ENCODE measurements around the gene NXNL1.
A peak's percentile ranks its signal among the peaks of the same experiment; 100 is the strongest.

Gene NXNL1

DNA sequence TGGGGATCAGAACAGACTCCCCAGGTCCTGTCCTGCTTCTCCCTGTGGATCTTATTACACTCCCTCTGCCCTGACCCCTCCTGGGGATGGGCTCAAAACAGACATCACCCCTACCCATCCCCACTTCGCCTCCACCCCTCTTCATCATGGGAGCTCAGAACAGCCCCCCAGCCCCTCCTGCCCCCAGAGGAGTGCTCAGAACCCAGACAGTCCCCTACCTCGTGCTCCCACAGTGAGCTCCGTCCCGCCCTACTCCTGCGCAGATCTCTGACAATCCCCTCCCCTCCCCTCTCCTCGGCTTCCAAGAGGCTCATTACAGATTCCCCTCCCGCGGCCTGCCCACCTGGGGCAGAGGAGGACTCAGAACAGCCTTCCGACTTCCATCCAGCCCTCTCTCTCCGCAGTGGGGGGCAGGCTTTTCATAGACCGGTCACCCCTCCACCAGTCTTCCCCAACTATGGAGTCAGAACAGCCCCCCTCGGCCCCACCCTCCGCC, 6.1 kb downstream of the NXNL1 start:
- DNase-seq = no peak

- DNase-seq = no peak
These were observed 8.9 kb downstream of the NXNL1 start for GRCh38 chr19:17451820-17452219.

DNA sequence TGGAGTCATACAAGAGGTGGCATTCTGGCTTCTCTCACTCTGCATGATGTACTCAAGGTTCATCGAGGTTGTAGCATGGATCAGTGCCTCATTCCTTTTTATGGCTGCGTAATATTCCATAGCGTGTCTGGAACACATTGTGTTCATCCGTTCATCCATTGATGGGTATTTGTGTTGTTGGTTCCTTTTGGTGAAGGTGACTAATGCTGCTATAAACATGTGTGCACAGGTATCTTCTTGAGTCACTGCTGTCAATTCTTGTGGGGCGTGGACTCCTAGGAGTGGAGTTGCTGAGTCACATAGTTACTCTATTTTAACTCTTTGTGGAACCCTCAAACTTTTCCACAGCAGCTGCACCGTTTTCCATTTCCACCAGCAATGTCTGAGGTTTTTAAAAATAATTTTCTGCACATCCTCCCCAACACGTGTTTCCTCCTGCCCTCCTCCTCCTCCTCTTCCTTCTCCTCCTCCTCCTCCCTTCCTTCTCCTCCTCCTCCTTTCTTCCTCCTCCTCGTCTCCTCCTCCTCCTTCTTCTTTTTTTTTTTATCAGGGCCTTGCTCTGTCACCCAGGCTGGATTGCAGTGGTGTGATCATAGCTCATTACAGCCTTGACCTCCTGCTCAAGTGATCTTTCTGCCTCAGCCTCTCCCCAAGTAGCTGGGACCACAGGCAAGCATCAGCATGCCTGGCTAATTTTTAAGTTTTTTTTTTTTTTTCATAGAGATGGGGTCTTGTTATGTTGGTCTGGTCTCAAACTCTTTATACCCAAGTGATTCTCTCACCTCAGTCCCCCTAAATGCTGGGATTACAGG, 10.3 kb downstream of the NXNL1 start:
- DNase-seq = no peak

DNA sequence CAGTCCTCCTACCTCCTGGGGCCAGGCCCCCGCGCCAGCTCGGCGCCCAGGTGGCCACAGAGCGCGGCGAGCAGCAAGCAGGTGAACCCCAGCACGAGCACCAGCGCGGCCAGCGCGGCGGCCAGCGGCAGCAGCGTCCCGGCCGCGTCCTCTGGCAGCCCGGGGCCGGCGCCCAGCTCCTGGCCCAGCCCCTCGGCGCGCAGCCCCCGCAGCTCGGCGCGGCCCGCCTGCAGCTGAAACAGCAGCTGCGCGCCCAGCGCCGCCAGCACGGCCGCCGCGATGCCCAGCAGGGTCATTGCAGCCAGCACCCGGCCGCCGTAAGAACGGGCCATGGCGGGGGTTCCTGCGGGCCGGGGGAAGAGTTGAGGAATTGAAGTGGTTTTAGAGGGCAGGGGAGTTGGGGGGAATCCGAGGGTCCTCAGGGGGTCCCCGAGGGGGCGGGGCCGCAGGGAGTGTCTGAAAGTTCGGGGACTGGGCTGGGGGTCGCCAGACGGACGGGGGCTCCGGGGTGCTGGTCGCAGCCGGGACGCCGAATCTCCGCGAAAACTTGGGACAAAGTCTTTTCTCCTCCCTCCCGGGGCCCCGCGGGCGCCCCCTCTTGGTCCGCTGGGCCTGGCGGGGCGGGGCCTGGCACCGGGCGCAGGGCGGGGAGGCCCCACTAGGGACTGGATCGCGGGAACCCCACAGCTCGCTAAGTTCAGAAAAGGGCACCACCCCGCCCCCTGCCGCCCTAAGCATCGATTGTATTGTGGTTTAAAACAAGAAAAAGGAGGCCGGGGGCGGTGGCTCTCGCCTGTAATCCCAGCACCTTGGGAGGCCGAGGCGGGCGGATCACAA, 12.4 kb downstream of the NXNL1 start, which contains the start of gene TMEM221:
TSS of gene TMEM221 (minus strand) at position 538 of the 837 bp plus-strand sequence. CDS start at position 332, 206 bp downstream.
- no peak for DNase-seq

DNA sequence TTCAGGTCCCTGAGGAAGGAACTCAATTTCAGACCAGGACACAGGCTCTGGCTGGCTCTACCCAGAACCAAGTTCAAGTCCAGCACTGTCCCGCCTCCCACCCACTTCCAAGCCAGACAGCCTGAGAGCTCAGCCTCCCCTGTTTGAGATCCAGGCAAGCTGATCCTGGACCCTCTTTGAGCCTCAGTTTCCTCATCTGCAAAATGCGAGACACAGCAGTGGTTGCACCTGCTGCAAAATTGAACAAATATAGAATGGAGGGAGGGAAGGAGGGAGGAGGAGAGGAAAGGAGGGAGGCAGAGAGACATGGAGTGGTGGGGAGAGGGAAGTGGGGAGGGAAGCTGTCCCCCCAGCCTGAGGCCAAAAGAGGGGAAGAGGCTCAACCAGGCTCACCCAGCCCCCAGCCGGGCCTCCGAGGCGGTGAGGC, 13.0 kb downstream of the NXNL1 start:
- DNase-seq = no peak

- no peak for DNase-seq
These were observed 15.1 kb downstream of the NXNL1 start for GRCh38 chr19:17445526-17446165.

- DNase-seq = peak; percentile 5
These were observed 19.3 kb downstream of the NXNL1 start for GRCh38 chr19:17441241-17442021.

- no peak for DNase-seq
These were observed 23.9 kb downstream of the NXNL1 start for GRCh38 chr19:17436874-17437267.

DNA sequence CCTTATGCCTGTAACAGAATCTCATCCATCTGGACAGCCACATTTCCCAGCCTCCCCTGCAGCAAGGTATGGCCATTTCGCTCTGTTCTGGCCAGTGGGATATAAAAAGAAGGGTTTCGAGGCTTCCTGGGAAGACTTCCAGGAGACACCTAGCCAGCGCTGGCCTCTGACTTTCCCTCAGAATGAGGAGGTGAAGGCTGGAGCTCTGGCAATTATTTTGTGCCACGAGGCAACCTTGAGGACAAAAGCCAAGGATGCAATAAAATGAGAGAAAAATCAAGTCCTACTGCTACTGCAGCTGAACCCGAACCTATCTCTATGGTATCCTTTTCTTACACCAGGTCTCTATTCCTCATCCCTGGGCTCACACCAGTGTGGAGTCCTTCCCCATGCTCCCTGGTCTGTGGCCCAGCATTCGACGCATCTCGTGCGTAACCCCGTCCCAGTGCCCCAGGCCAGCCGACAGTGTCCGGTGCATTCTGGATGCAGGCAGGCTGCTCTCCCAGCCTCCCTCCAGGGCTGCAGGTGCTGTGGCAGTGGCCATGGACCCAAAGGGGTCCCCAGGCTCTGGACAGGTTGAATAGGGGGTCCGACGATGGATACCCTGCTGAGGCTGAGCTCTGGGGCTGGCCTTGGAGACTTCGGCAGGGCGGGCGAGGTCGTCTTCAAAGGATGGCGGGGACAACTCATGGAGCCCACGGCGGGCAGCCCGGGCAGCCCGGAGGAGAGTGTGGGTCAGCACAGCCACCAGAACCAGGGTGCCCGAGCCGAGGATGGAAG, 24.4 kb downstream of the NXNL1 start:
- no peak for DNase-seq

GRCh38 chr19:17435218-17435617, 25.5 kb downstream of the NXNL1 start:
- DNase-seq = no peak

DNA sequence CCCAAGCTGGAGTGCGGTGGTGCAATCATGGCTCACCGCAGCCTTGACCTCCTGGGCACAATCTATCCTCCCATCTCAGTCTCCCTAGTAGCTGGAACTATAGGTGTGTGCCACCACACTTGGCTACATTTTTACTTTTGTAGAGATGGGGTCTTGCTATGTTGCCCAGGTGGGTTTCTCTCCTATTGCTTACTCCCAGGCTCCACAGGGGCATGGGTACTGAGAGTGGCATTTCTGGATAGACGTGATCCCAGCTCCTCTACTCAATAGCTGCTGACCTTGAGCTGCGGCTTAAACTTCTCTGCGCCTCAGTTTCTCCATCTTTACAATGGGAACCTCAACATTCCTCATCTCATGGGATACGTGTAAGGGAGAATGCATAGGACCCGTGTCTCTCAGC, 29.3 kb downstream of the NXNL1 start:
- DNase-seq = no peak

GRCh38 chr19:17429641-17430113, 31.0 kb downstream of the NXNL1 start:
- DNase-seq = no peak

DNA sequence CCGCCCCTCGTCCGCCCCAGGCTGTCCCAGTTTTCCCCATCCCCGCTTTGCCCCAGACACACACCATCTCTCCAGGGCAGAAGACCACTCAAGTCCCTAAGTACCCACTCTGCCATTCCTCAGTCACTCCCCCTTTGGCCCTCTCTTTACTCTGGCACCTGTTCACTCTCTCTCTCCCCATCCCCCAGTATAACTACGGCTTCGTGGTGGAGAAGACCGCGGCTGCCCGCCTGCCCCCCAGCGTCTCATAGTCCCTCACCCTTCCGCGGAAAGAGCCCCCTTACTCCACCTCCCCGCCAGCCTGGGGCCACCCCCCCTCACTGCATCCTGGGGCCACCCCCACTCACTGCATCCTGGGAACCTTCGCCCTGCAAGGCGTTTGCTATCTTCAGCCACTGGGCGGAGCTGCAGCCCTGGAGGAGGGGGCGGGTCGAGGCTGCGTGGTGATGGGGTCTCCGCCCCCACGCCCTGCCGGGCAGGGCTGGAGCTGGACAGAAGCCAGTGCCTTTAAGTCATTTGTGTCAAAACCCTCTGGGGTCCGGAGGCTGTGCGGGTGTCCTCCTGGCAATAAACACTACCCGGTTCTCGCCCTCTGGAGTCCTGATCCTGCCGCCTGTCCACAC, 35.9 kb downstream of the NXNL1 start:
- peak; percentile 51 for DNase-seq

- DNase-seq = no peak
These were observed 37.1 kb downstream of the NXNL1 start for GRCh38 chr19:17423429-17424208.

DNA sequence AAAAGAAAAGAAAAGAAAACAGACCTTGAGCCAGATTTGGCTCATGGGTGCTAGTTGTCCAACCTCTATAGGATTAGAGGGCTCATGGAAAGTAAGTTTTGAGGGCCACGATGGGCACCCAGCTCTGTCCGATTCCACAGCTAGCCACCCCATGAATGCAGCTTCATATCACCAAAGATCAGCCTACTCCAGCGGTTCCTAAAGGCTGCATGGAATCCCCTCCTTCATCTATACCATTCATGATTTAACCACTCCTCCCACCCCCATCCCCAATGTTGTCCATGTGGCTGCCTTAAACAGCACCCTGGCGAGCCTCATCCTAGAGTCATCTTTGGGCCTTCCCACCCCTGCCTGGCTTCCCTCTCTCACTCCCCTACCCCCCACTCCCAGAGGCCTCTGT, 38.8 kb downstream of the NXNL1 start:
- DNase-seq = no peak

DNA sequence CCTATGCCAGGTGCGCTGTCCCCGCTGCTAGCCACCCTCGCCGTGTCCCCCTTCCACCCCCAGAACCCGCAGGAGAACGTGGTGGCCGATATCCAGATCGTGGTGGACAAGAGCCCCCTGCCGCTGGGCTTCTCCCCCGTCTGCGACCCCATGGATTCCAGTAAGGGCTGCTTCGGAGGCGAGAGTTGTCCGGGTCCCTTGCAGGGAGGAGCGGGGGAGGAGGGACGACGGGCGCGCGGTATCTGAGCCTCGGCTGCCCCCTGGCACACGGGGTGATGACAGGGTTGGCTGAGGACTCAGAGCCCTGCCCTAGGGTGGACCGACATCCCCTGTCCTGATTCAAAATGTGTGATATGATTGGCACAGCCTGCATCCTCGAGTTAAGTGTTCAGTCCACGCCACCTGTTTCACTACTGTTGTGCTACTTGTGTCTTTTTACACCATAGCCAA, 40.2 kb downstream of the NXNL1 start:
- peak; percentile 22 for DNase-seq

DNA sequence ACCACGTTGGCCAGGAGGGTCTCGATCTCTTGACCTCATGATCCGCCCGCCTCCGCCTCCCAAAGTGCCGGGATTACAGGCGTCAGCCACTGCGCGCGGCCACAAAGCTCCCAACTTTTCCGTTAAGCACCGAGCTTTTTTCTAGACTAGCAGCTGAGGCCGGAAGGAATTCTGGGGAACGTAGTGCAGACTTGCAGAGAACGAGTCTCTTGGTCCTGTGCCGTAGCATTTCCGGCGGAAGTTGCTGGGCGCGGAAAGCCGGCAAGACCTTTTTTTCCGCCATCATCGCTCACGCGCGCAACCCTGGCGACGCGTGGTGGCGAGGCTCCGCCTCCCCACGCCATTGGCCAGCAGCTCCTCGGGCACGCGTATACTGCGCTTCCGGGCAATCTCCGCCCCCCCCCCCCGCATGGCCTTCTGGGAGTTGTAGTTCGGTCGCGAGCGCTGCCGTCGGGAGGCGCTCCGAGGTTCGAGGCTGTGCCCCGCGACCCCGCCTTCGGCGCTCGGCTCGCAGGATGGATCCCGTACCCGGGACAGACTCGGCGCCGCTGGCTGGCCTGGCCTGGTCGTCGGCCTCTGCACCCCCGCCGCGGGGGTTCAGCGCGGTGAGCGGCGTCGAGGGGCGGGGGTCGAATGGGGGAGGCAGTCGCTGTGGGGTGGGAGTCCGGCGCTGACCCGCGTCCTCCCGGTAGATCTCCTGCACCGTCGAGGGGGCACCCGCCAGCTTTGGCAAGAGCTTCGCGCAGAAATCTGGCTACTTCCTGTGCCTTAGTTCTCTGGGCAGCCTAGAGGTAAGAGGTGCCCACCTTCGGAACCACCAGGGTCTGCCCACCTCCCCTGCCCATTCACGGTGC, 40.9 kb downstream of the NXNL1 start, which contains the start of gene MVB12A:
TSS of gene MVB12A (plus strand) at position 427 of the 854 bp plus-strand sequence. CDS start at position 516, 89 bp downstream.
- peak; percentile 97 for DNase-seq

DNA sequence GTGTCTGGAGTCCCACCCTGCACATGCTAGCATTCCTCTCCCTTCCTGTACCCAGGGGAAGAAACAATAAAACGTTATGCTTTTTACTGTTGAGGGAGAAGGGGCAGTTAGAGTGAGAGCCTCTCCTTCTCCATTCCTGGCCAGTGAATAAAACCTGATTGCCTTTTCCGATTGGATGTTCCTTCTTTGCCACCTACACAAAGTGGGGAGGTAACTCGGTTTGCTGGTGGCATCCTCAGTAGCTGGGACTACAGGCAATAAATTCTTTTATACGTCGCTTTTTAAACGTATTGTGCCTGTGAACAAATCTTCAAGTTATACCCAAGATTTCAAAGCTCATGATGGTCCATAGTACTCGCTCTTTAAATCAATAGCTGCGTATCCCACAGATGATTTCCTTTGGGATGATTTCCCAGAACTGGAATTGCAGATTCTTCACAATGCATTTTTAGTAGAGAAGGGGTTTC, 41.5 kb downstream of the NXNL1 start:
- no peak for DNase-seq

DNA sequence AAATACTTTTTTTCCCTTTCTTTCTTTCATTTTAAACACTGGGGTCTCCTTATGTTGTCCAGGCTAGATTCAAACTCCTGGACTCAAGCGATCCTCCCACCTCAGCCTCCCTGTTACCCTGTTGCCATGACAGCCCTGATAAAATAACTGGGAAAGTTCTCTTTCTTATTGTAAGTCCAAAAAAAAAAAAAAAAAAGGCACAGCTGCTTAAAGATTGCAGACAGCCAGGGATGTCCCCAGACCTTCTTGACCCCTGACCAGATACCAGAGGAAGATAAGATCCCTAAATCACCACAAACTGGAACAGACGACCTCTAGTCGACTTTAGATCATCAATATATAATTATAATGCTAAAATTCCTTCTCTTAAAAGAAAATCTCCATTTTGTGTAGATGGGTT, 42.0 kb downstream of the NXNL1 start:
- no peak for DNase-seq

All from NCI-H1092 treated with DMSO at 0.1 percent for 48 hours (cell line).